ENCODE measurements around the gene GPC1.

Gene GPC1

GRCh38 chr2:240432820-240433801 lies 2.4 kb upstream of the GPC1 start:
- DNase-seq, result no peak

DNA sequence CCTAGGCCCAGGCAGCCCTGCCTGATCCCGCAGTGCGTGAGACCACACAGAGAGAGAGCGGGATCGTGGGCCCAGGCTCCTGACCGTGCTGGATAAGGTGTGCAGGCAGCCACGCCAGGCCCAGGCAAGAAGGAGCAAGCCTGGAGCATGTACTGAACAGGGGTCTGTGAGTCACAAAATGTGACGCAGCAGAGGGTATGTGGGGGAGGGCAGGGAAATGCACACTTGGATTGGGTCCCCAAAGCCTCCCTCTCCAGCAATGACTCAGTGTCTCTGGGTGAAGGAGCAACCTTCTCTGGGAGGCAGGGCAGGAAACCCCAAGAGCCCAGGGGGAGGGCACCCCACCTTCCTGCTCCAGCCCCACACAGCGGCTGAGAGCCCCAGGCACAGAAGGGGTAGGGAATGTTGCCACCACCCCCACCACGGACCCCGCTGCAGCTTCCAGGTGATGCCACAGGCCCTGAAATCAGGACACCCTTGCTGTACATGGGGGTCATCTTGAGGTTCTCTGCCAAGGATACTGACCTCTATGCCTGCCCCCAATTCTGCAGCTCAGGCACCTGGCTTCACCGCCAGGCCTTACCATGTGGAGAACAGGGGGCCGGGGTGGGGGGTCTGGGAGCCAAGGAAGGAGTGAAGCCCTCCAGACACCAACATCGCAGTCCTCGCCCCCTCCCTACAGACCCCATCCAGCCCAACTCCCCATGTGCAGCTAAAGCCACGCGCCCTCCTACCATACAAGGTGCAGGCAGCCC lies 1.3 kb upstream of the GPC1 start:
- no peak for DNase-seq

GRCh38 chr2:240434728-240435456 lies 571 bp upstream of the GPC1 start:
- peak; percentile 65 for DNase-seq

DNA sequence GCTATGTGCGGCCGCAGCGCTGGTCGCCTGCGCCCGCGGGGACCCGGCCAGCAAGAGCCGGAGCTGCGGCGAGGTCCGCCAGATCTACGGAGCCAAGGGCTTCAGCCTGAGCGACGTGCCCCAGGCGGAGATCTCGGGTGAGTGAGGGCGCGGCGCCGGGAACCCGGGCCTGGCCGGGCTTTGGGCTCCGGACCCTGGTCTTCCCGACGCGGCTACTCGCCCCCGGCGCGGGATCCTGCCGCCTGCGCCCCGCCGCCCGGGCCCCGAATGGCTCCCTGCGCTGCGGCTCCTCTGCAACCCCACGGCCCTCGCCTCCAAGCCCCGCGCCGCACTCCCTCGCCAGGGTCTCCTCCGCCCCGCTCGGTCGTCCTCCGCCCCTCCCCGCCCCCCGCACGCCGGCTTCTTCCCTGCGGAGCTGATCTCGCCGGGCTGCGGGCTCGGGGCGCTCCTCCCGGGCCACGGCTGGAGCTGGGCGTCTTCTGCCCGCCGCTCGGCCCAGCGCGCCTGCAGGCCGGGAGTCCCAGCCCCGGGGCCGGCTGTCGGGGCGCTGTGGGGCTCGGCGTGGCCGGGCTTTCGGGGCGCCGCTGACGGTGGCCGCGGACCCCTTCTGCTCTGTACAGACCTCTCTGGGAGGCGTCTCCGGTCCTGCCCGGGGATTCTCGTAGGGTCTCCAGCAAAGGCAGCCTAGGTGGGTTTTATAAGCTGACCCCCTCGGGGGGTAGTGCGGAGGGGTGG lies 652 bp downstream of the GPC1 start:
- DNase-seq, result no peak

GRCh38 chr2:240436683-240437550 lies 1.5 kb downstream of the GPC1 start:
- no peak for DNase-seq

- no peak for DNase-seq
These were observed 2.0 kb downstream of the GPC1 start for GRCh38 chr2:240437551-240437860.

DNA sequence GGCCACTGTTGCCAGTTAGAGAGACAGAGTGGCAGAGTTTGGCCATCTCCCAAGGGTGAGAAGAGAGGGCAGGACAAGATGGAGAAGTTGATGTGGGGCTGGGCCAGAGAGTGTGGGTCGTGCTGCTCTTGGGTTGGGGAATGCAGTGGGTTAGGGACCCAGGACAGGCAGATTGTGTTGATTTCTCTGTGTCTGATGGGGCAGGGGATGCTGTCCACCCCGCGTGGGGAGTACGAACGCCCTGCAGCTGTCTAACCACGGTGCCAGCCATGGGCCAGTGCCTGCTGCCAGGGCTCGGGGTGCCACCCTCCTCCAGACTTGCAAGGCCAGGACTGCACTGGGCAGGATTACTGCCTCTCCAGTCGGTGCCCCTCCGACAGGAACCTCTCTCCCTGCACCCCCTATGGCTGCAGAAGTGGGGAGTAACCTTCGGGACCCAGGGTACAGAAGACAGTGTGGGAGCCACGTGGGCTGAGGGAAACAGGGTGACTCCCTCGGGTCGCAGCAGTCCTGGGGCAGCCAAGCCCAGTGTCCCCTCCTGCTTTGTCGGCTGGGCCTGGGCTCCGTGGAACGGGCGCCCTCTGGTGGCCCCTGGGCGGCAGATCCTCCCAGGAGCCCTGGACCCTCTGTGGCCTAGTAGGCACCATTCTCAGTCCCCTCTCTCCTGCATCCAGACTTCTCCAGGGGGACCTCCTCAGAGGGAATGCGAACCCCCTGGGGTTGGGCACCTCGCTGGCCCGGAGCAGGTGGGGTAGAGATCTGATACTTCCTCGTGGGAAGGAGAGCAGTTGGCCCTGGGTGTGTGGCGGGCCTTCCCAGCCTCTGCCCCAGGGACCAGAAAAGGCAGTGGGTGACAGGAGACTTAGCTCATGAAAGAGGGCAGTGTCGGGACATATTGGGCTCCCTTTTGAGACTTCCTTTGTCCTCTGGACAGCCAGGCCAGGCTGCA lies 2.7 kb downstream of the GPC1 start:
- no peak for DNase-seq

DNA sequence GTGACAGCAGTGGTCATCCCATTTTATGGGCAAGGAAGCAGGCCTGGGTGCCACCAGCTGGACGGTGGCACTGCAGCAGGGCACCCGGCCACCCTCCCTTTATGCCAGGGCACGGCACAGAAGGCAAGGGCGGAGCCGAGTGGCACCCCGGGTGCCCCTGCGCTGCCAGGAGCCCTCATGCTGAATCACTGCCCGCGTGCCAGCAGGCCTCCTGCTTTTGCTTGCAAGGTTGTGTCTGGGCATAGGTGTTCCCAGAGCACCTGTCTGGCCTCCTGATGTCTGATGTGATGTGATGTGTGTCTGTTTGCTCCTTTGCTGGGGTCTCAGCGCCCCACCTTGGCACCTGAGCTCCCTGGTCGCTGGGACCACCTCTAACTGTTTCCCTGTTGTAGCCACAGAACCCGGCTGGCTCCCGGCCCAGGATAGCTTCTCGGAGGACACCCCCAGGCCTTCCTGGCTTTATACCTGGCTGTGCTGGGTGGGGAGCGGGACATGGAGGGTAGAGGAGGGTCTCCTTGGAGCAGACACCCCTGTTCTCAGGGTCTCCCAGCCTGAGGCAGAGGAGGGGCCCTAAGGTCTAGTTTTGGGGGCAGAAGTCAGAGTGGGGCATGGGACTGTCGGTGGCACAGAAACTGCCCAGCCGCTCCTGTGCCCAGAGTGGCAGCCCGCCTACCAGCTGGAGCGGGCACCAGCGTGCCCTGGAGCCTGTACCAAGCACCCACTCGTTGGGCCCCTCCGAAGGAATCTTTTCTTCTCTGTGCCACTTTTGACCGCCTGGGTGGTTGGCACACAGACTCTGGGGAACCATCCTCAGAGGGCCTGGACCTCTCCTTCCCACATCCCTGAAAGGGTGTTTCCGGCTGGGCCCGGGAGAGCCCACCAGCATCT lies 3.6 kb downstream of the GPC1 start:
- no peak for DNase-seq

GRCh38 chr2:240439698-240440151 lies 4.3 kb downstream of the GPC1 start:
- DNase-seq, result no peak

GRCh38 chr2:240440251-240440650 lies 4.8 kb downstream of the GPC1 start:
- DNase-seq, result no peak

DNA sequence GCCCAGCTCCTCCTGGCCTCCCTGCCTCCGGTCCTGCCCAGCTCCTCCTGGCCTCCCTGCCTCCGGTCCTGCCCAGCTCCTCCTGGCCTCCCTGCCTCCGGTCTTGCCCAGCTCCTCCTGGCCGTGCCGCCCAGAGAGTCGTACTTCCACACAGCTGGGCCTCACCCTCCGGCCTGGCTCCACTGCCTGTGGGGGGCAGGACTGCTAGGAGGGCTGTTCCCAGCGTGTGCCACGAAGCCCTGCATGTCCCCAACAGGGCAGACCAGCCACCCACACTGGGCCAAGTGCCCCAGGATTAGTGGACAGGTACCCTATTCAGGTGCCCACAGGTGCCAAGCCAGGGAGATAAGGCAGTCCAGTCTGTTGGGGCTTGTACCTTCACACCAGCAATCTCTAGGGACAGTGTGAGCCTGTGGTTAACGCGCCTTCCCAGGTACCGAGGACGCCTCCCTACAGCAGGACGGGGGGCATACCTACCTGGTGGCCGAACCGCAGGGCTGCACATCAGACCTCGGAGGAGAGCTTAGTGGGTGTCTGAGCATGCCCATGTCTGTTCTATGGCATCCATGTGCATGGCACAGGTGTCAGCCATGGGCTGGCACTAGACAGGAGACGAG lies 5.3 kb downstream of the GPC1 start:
- DNase-seq, result no peak

DNA sequence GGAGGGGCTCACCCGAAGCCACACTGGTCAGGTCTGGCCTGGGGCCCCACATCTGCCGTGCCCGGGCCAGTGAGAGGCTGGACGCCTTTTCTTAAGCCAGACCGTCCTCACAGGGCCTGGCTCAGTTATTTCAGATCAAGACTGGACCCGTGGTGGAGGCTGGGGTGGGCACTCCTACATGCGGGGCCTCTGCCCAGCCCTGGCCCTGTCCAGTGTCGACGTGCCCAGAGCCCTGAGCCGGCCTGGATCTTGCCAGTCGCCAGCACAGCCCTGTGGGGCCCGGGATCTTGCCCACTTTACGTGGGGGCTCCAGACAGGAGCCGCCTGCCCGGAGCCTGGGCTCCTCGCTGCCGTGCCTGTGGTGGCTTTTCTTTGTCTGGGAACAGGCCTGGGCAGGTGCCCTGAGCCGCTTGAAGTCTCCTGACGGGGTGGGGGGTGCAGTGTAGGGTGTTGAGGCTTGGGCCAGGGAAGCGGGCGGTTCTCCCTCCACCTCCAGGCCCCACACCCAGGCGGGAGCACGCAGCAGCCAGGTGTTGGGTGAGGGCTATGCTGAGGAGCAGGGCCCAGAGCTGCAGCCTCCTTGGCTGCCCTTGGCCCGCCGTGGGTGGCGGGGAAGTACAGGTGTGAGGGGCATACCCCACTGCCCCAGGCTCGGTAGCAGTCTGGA lies 6.0 kb downstream of the GPC1 start:
- DNase-seq, result no peak

- no peak for DNase-seq
These were observed 6.5 kb downstream of the GPC1 start for GRCh38 chr2:240441993-240442411.

GRCh38 chr2:240442891-240443715 lies 7.6 kb downstream of the GPC1 start:
- DNase-seq, result no peak

- no peak for DNase-seq
These were observed 8.4 kb downstream of the GPC1 start for GRCh38 chr2:240443891-240444301.

GRCh38 chr2:240444464-240444863 lies 9.0 kb downstream of the GPC1 start:
- no peak for DNase-seq

DNA sequence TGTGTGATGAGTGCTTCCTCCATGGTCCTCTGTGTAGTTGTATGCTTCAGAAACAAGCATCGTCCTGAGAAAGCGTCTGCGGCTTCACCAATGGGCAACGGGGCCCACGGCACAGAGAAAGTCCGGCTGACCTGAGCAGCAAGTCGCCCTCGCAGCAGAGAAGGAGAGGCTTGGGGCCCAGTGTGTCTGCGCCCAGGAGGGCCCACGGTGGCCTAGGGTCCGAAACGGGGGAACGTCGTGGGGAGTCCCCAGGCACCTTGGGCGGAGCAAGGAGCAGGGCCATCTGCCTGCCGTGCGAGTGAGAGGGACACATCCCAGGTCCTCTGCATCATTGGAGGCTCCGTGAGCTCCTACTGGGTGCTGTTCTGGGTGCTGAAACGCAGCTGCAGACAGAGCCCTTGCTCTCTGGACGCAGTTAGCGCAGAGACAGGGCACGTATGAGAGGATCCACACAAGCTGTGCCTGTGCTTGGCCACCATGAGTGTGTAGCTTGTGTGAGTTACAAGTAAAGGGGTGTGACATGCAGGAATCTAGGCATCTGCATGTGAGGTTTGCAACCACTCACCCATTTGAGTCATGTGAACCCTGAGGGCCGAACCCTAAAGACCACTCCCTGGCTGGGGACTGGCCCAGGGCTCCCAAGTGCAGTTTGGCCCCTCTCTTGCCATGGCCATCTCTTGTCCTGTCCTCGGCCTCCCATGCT lies 10.6 kb downstream of the GPC1 start:
- DNase-seq, result no peak
